Natural killer cell (primary cell): ENCODE data around the gene DNAL4. TPM values are rescaled to one million over a fixed set of nuclear protein-coding genes. Genes with fewer than 3 reads are reported as not detected.
A peak's percentile ranks its signal among the peaks of the same experiment; 100 is the strongest.

Experiments used
- ATAC-seq, 3 donors: fragments of 150-1000 bp in 2 of 3; fragments of 200-7000 bp in 1 of 3; cut with Tn5 transposase; 1 replicate in 1 of 3; 2 replicates in 2 of 3; pipeline ENCODE4 v1.10.0; 2021; ENCODE audit warnings: mild to moderate bottlenecking in 2 of 3, moderate library complexity in 2 of 3
- DNase-seq, 2 donors: peaks; one replicate each; pipeline versions ENCODE4 v3.0.0 to v3.0.0-alpha.2; 2013 to 2021; ENCODE audit warnings: mixed read lengths in 1 of 2
- H3K27ac ChIP-seq: one replicate; pipeline ENCODE4 v1.5.1; 2013; ENCODE audit warnings: mild to moderate bottlenecking, low read length
- H3K27me3 ChIP-seq: one replicate; pipeline ENCODE4 v1.6.1; 2013; ENCODE audit warnings: low read length; ENCODE audit not compliant: control insufficient read depth, insufficient read depth
- H3K36me3 ChIP-seq: one replicate; pipeline ENCODE4 v1.6.1; 2013; ENCODE audit warnings: low read length; ENCODE audit not compliant: control insufficient read depth, insufficient read depth
- H3K4me1 ChIP-seq: one replicate; pipeline ENCODE4 v1.6.1; 2013; ENCODE audit warnings: low read length; ENCODE audit not compliant: control insufficient read depth, insufficient read depth
- H3K4me3 ChIP-seq: one replicate; pipeline ENCODE4 v1.5.1; 2013; ENCODE audit warnings: low read length
- H3K9me3 ChIP-seq: one replicate; pipeline ENCODE4 v1.6.1; 2013; ENCODE audit warnings: low read length; ENCODE audit not compliant: control insufficient read depth, insufficient read depth
- H3K27ac Mint-ChIP-seq, 2 donors: one replicate each; pipeline ENCODE4 v1.8.0; 2022; ENCODE audit warnings: mild to moderate bottlenecking in 2 of 2, mixed read lengths in 2 of 2, moderate library complexity in 1 of 2
- H3K27me3 Mint-ChIP-seq, 2 donors: one replicate each; pipeline ENCODE4 v1.8.0; 2022; ENCODE audit warnings: low read depth in 2 of 2, mixed read lengths in 2 of 2
- H3K36me3 Mint-ChIP-seq: one replicate; pipeline ENCODE4 v1.8.0; 2022; ENCODE audit warnings: mixed read lengths
- H3K4me1 Mint-ChIP-seq, 2 donors: one replicate each; pipeline ENCODE4 v1.8.0; 2022; ENCODE audit warnings: mixed read lengths in 2 of 2
- H3K4me3 Mint-ChIP-seq: one replicate; pipeline ENCODE4 v1.8.0; 2022; ENCODE audit warnings: mild to moderate bottlenecking, moderate library complexity, mixed read lengths
- H3K9me3 Mint-ChIP-seq, 2 donors: one replicate each; pipeline ENCODE4 v1.8.0; 2022; ENCODE audit warnings: mixed read lengths in 2 of 2
- WGBS: methylation state at CpG from one replicate; pipeline ENCODE4 v1.1.7; 2013; ENCODE audit warnings: missing lambda C conversion rate; ENCODE audit not compliant: insufficient coverage; 5-methylcytosine and 5-hydroxymethylcytosine counted together
- intact Hi-C: fragments of 100-400 bp; cut with micrococcal nuclease; formaldehyde crosslinking; loops from one replicate; pipeline ENCODE4 v1.14.2; 2022
- total RNA-seq, 4 donors: library from RNA; stranded (reverse); fragments of 120-200 nt in 1 of 4; gene quantifications; one replicate each; pipeline versions ENCODE4 v1.2.3 to v1.2.4, GENCODE V29; 2013 to 2022
- TF ChIP-seq, protein P1 (sequence below): fragments of 200-600 bp; IDR thresholded peaks from one replicate; pipeline ENCODE4 v1.8.0; 2022; ENCODE audit warnings: antibody characterized with exemption

The DNAL4 gene
- total RNA-seq, 3 donors from 2014 or later (not counting 1 experiment from before 2014, with no cell fraction given) = 5.4 to 9.8 (median 6.2) TPM

DNA sequence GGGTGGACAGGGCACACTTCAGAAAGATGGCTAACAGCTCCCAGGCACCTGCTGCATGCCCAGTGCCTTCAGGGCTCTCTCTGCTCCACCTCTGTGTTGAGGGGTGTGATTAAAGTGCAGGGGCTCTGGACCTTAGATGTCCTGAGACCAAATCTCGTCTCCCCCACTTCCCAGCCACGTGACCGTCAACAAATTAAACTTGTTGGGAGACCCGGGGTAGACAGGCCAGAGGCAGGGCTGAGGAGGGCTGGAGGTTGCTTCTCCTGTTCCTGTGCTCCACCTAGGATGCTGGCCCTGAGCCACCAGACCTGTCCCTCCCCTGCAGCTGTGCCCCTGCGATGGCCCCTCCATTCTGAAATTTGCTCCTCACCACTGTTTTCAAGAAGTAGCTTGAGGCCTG lies 32.9 kb upstream of the DNAL4 start:
- Histone ChIP-seq H3K4me1 (no peaks in the 10 kb centered on the region), H3K27me3 (no peaks in the 10 kb centered on the region), H3K9me3 (no peaks in the 10 kb centered on the region), H3K36me3 (no peaks in the 10 kb centered on the region), H3K27ac (no peak overlapping the region), H3K4me3 (no peak overlapping the region)
- H3K27ac Mint-ChIP-seq = no peak overlapping the region
- H3K4me1 Mint-ChIP-seq = no peaks in the 10 kb centered on the region
- H3K9me3 Mint-ChIP-seq = no peaks in the 10 kb centered on the region
- H3K27me3 Mint-ChIP-seq = no peaks in the 10 kb centered on the region
- TF ChIP-seq, protein P1, sequence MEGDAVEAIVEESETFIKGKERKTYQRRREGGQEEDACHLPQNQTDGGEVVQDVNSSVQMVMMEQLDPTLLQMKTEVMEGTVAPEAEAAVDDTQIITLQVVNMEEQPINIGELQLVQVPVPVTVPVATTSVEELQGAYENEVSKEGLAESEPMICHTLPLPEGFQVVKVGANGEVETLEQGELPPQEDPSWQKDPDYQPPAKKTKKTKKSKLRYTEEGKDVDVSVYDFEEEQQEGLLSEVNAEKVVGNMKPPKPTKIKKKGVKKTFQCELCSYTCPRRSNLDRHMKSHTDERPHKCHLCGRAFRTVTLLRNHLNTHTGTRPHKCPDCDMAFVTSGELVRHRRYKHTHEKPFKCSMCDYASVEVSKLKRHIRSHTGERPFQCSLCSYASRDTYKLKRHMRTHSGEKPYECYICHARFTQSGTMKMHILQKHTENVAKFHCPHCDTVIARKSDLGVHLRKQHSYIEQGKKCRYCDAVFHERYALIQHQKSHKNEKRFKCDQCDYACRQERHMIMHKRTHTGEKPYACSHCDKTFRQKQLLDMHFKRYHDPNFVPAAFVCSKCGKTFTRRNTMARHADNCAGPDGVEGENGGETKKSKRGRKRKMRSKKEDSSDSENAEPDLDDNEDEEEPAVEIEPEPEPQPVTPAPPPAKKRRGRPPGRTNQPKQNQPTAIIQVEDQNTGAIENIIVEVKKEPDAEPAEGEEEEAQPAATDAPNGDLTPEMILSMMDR = no peak
- no peak overlapping the region for H3K4me3 Mint-ChIP-seq
- ATAC-seq (no peak), DNase-seq (no peak)
- intact Hi-C loops = no loop called here
- no peaks in the 10 kb centered on the region for H3K36me3 Mint-ChIP-seq
- WGBS = 86% methylated on average over 5 of the region's 5 CpGs

DNA sequence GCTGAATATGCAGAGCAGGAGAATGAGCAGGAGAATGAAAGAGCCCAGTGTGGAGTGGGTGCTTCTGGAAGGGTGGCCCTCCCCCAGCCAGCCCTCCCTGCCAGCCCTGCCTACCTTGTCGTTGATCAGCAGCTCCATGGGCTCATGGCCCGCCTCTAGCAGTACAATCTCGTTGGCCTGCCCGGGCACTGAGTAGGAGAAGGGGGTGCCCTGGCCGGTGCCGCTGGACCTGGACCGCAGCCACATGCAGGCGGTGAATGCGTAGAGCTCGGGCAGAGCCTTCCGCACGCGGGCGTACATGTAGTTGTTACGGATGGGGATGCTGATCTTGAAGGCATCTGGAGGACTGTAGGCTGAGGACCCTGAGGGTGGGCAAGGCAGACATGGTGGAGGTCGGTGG lies 32.4 kb upstream of the DNAL4 start:
- no peaks in the 10 kb centered on the region for H3K9me3 Mint-ChIP-seq
- intact Hi-C loops = no loop called here
- H3K4me3 Mint-ChIP-seq = no peak overlapping the region

DNA sequence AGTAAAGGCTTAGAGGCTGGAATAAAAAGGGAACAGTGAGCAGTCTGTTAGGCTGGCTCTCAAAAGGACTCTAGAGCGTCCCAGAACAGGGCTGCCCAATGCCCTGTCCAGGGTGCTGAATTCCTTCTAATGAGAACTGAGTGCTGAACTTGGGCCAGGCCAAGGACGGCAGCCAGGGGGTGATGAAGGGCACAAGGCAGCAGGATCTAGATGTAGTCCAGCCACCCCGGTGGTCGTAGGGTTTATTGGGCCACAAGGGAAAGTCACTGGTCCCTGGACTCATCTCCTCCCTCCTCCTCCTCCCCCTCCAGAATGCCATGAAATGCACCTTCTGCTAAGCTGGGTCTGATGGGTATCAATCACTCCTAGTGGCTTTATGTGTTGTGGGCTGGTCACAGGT lies 30.6 kb upstream of the DNAL4 start:
- Histone ChIP-seq H3K9me3 (no peaks in the 10 kb centered on the region), H3K27me3 (no peaks in the 10 kb centered on the region), H3K4me1 (no peaks in the 10 kb centered on the region), H3K27ac (no peak overlapping the region), H3K36me3 (no peaks in the 10 kb centered on the region), H3K4me3 (no peak overlapping the region)
- H3K4me3 Mint-ChIP-seq = no peak overlapping the region
- H3K27me3 Mint-ChIP-seq = no peaks in the 10 kb centered on the region
- ATAC-seq = peak; percentile 70 to 98 (median 88)
- TF ChIP-seq, protein P1 = no peak
- no peaks in the 10 kb centered on the region for H3K36me3 Mint-ChIP-seq
- H3K27ac Mint-ChIP-seq = no peak overlapping the region
- H3K4me1 Mint-ChIP-seq = no peaks in the 10 kb centered on the region
- WGBS = 17% methylated on average over 4 of the region's 4 CpGs
- no peaks in the 10 kb centered on the region for H3K9me3 Mint-ChIP-seq
- peak; percentile 27 to 70 for DNase-seq
- intact Hi-C loops = no loop called here

More for the DNA sequence above, 32.4 kb upstream of the DNAL4 start:
- H3K36me3 Mint-ChIP-seq = no peaks in the 10 kb centered on the region
- H3K27me3 Mint-ChIP-seq = no peaks in the 10 kb centered on the region
- no peak overlapping the region for H3K27ac Mint-ChIP-seq
- ATAC-seq = no peak
- 92% methylated on average over 16 of the region's 16 CpGs for WGBS
- TF ChIP-seq, protein P1 = no peak
- H3K36me3 ChIP-seq = no peaks in the 10 kb centered on the region
- H3K27ac ChIP-seq = no peak overlapping the region
- no peaks in the 10 kb centered on the region for H3K9me3 ChIP-seq
- no peaks in the 10 kb centered on the region for H3K4me1 Mint-ChIP-seq
- H3K27me3 ChIP-seq = no peaks in the 10 kb centered on the region
- no peak overlapping the region for H3K4me3 ChIP-seq
- H3K4me1 ChIP-seq = no peaks in the 10 kb centered on the region
- DNase-seq = no peak

DNA sequence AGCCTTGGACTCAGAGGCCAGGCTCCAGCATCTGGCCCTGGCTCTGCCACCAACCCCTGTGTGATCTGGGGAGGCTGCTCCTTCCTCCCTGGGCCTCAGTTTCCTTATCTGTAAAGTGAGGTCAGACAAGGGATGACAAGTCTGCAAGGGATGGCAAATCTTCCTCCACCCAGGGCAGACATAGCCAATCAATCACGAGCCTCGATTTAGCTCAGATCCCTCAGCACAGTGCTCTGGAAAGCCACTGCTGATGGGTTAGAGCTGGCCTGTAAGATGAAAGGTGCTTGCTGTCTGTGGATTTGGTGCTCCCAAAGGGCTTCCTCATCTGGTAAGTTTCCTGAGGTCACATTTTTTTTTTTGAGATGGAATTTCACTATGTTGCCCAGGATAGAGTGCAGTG lies 29.7 kb upstream of the DNAL4 start:
- H3K27ac Mint-ChIP-seq = no peak overlapping the region
- DNase-seq = no peak
- Histone ChIP-seq H3K36me3 (no peaks in the 10 kb centered on the region), H3K27me3 (no peaks in the 10 kb centered on the region), H3K4me1 (no peaks in the 10 kb centered on the region), H3K4me3 (no peak overlapping the region), H3K9me3 (no peaks in the 10 kb centered on the region), H3K27ac (no peak overlapping the region)
- TF ChIP-seq, protein P1 = no peak
- H3K9me3 Mint-ChIP-seq = no peaks in the 10 kb centered on the region
- H3K4me1 Mint-ChIP-seq = no peaks in the 10 kb centered on the region
- intact Hi-C loops = no loop called here
- WGBS = 81% methylated on average over 2 of the region's 2 CpGs
- no peak overlapping the region for H3K4me3 Mint-ChIP-seq
- H3K36me3 Mint-ChIP-seq = no peaks in the 10 kb centered on the region
- no peaks in the 10 kb centered on the region for H3K27me3 Mint-ChIP-seq
- ATAC-seq = no peak
